PC-3 (cell line): ENCODE measurements around the gene IL1RAPL2.

Source experiments
- EZH2 ChIP-seq: fragments of 300-600 bp; sonication (generic); IDR thresholded peaks from one replicate; pipeline ENCODE4 v1.6.1; 2017; ENCODE audit warnings: antibody characterized with exemption, mild to moderate bottlenecking, low read length; ENCODE audit not compliant: unreplicated experiment
- EZH2phosphoT487 ChIP-seq: fragments of 300-600 bp; sonication (generic); IDR thresholded peaks from 2 replicates; pipeline ENCODE4 v1.6.1; 2018; ENCODE audit warnings: mild to moderate bottlenecking, antibody characterized with exemption, low read length, borderline replicate concordance
- TF ChIP-seq, protein P1 (sequence below): fragments of 300-600 bp; sonication (generic); conservative IDR thresholded peaks from 2 replicates; pipeline ENCODE4 v1.5.1; 2017; ENCODE audit warnings: antibody characterized with exemption, low read depth, mild to moderate bottlenecking, low read length

GRCh38 chrX:105703876-105704275 lies 1137.9 kb downstream of the IL1RAPL2 start:
- TF ChIP-seq, protein P1, sequence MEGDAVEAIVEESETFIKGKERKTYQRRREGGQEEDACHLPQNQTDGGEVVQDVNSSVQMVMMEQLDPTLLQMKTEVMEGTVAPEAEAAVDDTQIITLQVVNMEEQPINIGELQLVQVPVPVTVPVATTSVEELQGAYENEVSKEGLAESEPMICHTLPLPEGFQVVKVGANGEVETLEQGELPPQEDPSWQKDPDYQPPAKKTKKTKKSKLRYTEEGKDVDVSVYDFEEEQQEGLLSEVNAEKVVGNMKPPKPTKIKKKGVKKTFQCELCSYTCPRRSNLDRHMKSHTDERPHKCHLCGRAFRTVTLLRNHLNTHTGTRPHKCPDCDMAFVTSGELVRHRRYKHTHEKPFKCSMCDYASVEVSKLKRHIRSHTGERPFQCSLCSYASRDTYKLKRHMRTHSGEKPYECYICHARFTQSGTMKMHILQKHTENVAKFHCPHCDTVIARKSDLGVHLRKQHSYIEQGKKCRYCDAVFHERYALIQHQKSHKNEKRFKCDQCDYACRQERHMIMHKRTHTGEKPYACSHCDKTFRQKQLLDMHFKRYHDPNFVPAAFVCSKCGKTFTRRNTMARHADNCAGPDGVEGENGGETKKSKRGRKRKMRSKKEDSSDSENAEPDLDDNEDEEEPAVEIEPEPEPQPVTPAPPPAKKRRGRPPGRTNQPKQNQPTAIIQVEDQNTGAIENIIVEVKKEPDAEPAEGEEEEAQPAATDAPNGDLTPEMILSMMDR: no peak
- no peak for TF ChIP-seq EZH2phosphoT487
- no peak for TF ChIP-seq EZH2
